Measurements from ENCODE around the gene SPNS3. TPM values are rescaled to one million over a fixed set of nuclear protein-coding genes. Genes with fewer than 3 reads are reported as not detected.

Gene SPNS3
- total RNA-seq, 1 experiment from 2014 or later: 15.9 TPM

- no peaks in the 10 kb centered on the region for H3K9me2 ChIP-seq (ENCODE audit: insufficient read depth)
- no peak for DNase-seq
- H3K36me3 ChIP-seq (ENCODE audit: low read depth): no peaks in the 10 kb centered on the region
- POLR2A ChIA-PET (ENCODE audit: unreplicated experiment): no interaction called here
- no peak overlapping the region for H3K27ac ChIP-seq
- intact Hi-C loops (cut with micrococcal nuclease; ENCODE audit: unreplicated experiment): no loop called here
- peaks cover 46% of the 10 kb centered on the region for H3K4me1 ChIP-seq (replicated peaks; ENCODE audit: insufficient read depth)
- no peaks in the 10 kb centered on the region for H3K27me3 ChIP-seq (ENCODE audit: insufficient read depth, low read depth)
- no peak overlapping the region for H3K4me3 ChIP-seq
- no peaks in the 10 kb centered on the region for H3K9me3 ChIP-seq (ENCODE audit: insufficient read depth, low read depth)
- peaks cover 34% of the 10 kb centered on the region for H3F3A ChIP-seq (ENCODE audit: insufficient read depth, low read depth)
- CTCF ChIA-PET: no interaction called here
- no TSS peak for BruUV-seq (replicated peaks)
- H4K20me1 ChIP-seq (ENCODE audit: insufficient read depth): no peaks in the 10 kb centered on the region
- no peak overlapping the region for H3K4me2 ChIP-seq
- no peak for TF ChIP-seq CTCF (conservative IDR thresholded peaks at IDR 0.05)
- no peak for TF ChIP-seq EZH2 (IDR thresholded peaks at IDR 0.05; ENCODE audit: low read depth)
- no peak overlapping the region for H2AFZ ChIP-seq
- H3K79me2 ChIP-seq (ENCODE audit: low read depth): no peaks in the 10 kb centered on the region
Measured at GRCh38 chr17:4474093-4474492, 40.4 kb downstream of the SPNS3 start.

GRCh38 chr17:4475001-4475400 is 41.3 kb downstream of the SPNS3 start:
- peaks cover 37% of the 10 kb centered on the region for H3F3A ChIP-seq (ENCODE audit: insufficient read depth, low read depth)
- H2AFZ ChIP-seq: no peak overlapping the region
- intact Hi-C loops (cut with micrococcal nuclease; ENCODE audit: unreplicated experiment): no loop called here
- H3K27me3 ChIP-seq (ENCODE audit: insufficient read depth, low read depth): no peaks in the 10 kb centered on the region
- no peak for TF ChIP-seq CTCF (conservative IDR thresholded peaks at IDR 0.05)
- no peak for TF ChIP-seq EZH2 (IDR thresholded peaks at IDR 0.05; ENCODE audit: low read depth)
- peaks cover 54% of the 10 kb centered on the region for H3K4me1 ChIP-seq (replicated peaks; ENCODE audit: insufficient read depth)
- no peak overlapping the region for H3K4me3 ChIP-seq
- H3K79me2 ChIP-seq (ENCODE audit: low read depth): no peaks in the 10 kb centered on the region
- peak overlapping the region; percentile 87 for H3K4me2 ChIP-seq
- H3K9me2 ChIP-seq (ENCODE audit: insufficient read depth): no peaks in the 10 kb centered on the region
- no peak for DNase-seq
- H3K27ac ChIP-seq: peak overlapping the region; percentile 93
- POLR2A ChIA-PET (ENCODE audit: unreplicated experiment): no interaction called here
- H3K36me3 ChIP-seq (ENCODE audit: low read depth): no peaks in the 10 kb centered on the region
- H4K20me1 ChIP-seq (ENCODE audit: insufficient read depth): no peaks in the 10 kb centered on the region
- BruUV-seq (replicated peaks): no TSS peak
- no peaks in the 10 kb centered on the region for H3K9me3 ChIP-seq (ENCODE audit: insufficient read depth, low read depth)
- CTCF ChIA-PET: interaction anchor here (0.6 kb wide), 1 partner anchor 315 kb away, joined by 7 read pairs; no protein-coding TSS in a partner anchor

GRCh38 chr17:4475463-4475862 is 41.7 kb downstream of the SPNS3 start:
- CTCF ChIA-PET: interaction anchor here (0.6 kb wide), 1 partner anchor 315 kb away, joined by 7 read pairs; no protein-coding TSS in a partner anchor
- BruUV-seq (replicated peaks): no TSS peak
- no peak overlapping the region for H3K4me3 ChIP-seq
- peak overlapping the region; percentile 93 for H3K27ac ChIP-seq
- no peaks in the 10 kb centered on the region for H3K79me2 ChIP-seq (ENCODE audit: low read depth)
- H3K4me1 ChIP-seq (replicated peaks; ENCODE audit: insufficient read depth): peaks cover 58% of the 10 kb centered on the region
- H3K36me3 ChIP-seq (ENCODE audit: low read depth): no peaks in the 10 kb centered on the region
- no peaks in the 10 kb centered on the region for H3K27me3 ChIP-seq (ENCODE audit: insufficient read depth, low read depth)
- H2AFZ ChIP-seq: no peak overlapping the region; the same call in 1 of the 2 replicates
- no peaks in the 10 kb centered on the region for H3K9me3 ChIP-seq (ENCODE audit: insufficient read depth, low read depth)
- POLR2A ChIA-PET (ENCODE audit: unreplicated experiment): interaction anchor here (1.2 kb wide), 1 partner anchor 39 kb away, joined by 5 read pairs; no protein-coding TSS in a partner anchor
- H3K9me2 ChIP-seq (ENCODE audit: insufficient read depth): no peaks in the 10 kb centered on the region
- no peaks in the 10 kb centered on the region for H4K20me1 ChIP-seq (ENCODE audit: insufficient read depth)
- peak overlapping the region; percentile 87 for H3K4me2 ChIP-seq
- intact Hi-C loops (cut with micrococcal nuclease; ENCODE audit: unreplicated experiment): no loop called here
- peaks cover 37% of the 10 kb centered on the region for H3F3A ChIP-seq (ENCODE audit: insufficient read depth, low read depth)
- no peak for DNase-seq
- TF ChIP-seq CTCF (conservative IDR thresholded peaks at IDR 0.05): no peak
- no peak for TF ChIP-seq EZH2 (IDR thresholded peaks at IDR 0.05; ENCODE audit: low read depth)
